ENCODE data around the gene BDP1.

Gene BDP1

GRCh38 chr5:71587766-71588532 lies 132.5 kb downstream of the BDP1 start:
- no peak for TF ChIP-seq CTCF (IDR thresholded peaks at IDR 0.05)

- no peak for TF ChIP-seq CTCF (IDR thresholded peaks at IDR 0.05)
Observed at GRCh38 chr5:71588533-71588885, 133.1 kb downstream of the BDP1 start.

GRCh38 chr5:71589903-71590302 lies 134.5 kb downstream of the BDP1 start:
- no peak for TF ChIP-seq CTCF (IDR thresholded peaks at IDR 0.05)

- no peak for TF ChIP-seq CTCF (IDR thresholded peaks at IDR 0.05)
Observed at GRCh38 chr5:71591100-71591499, 135.6 kb downstream of the BDP1 start.

GRCh38 chr5:71596169-71596568 lies 140.7 kb downstream of the BDP1 start:
- TF ChIP-seq CTCF (IDR thresholded peaks at IDR 0.05), result no peak

- no peak for TF ChIP-seq CTCF (IDR thresholded peaks at IDR 0.05)
Observed at GRCh38 chr5:71597001-71597400, 141.6 kb downstream of the BDP1 start.

GRCh38 chr5:71600783-71601182 lies 145.3 kb downstream of the BDP1 start:
- no peak for TF ChIP-seq CTCF (IDR thresholded peaks at IDR 0.05)
